Measurements from ENCODE around the gene IFT81.

DNA sequence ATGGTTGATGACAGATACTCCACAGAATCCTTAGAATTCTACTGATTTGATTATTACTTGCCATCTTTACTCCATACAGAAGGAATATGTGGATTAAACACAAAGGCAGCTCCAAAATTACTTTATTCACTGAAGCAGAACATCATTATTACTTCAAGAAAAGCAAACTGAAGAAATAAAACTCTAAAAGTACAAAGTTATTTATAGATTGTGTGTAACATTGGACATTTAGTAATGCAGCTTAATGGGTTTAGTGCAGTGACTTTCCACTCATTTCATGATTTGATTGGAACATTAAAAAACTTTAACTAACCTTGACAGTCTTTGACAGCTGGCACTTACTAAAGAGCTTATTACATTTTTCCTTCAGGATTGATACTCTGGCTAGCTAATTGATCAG is 97.9 kb downstream of the IFT81 start:
- TF ChIP-seq, protein P1, sequence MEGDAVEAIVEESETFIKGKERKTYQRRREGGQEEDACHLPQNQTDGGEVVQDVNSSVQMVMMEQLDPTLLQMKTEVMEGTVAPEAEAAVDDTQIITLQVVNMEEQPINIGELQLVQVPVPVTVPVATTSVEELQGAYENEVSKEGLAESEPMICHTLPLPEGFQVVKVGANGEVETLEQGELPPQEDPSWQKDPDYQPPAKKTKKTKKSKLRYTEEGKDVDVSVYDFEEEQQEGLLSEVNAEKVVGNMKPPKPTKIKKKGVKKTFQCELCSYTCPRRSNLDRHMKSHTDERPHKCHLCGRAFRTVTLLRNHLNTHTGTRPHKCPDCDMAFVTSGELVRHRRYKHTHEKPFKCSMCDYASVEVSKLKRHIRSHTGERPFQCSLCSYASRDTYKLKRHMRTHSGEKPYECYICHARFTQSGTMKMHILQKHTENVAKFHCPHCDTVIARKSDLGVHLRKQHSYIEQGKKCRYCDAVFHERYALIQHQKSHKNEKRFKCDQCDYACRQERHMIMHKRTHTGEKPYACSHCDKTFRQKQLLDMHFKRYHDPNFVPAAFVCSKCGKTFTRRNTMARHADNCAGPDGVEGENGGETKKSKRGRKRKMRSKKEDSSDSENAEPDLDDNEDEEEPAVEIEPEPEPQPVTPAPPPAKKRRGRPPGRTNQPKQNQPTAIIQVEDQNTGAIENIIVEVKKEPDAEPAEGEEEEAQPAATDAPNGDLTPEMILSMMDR (IDR thresholded peaks at IDR 0.05) = no peak
- no peak for TF ChIP-seq POLR2A (IDR thresholded peaks at IDR 0.05)

Data from uterus (tissue), 2 donors.